Caco-2 (cell line): Measurements from ENCODE around the gene BDKRB1. TPM values are rescaled to one million over a fixed set of nuclear protein-coding genes. Genes with fewer than 3 reads are reported as not detected.

Source experiments
- BruUV-seq: library from RNA; stranded (reverse); fragments of 400-500 nt; replicated peaks from 2 replicates; lab custom pipeline; 2021; lab: Mats Ljungman, UMichigan
- CTCF ChIA-PET: fragments of 300-600 bp; sonication (Branson Sonifier 250); formaldehyde crosslinking; loops from one replicate; lab custom pipeline; 2022; ENCODE audit warnings: antibody characterized with exemption; lab: Charles Lee
- POLR2A ChIA-PET: fragments of 300-600 bp; sonication (Branson Sonifier 250); formaldehyde crosslinking; loops from one replicate; lab custom pipeline; 2022; ENCODE audit warnings: antibody characterized with exemption; lab: Charles Lee
- DNase-seq, 2 experiments: peaks; one replicate each; pipeline versions ENCODE4 v3.0.0 to v3.0.0-alpha.2; 2020 to 2022
- H3K27me3 ChIP-seq: replicated peaks from 2 replicates; pipeline ENCODE4 v1.6.0; 2011; ENCODE audit warnings: low read length; ENCODE audit not compliant: control insufficient read depth, insufficient read depth
- H3K36me3 ChIP-seq: 2 replicates; pipeline ENCODE4 v1.5.1; 2011; ENCODE audit warnings: low read length; ENCODE audit not compliant: control insufficient read depth, insufficient read depth
- H3K4me1 ChIP-seq: fragments of 250-450 bp; sonication (Bioruptor Pico); 2 replicates; pipeline ENCODE4 v1.5.1; 2020; ENCODE audit warnings: mild to moderate bottlenecking
- H3K4me3 ChIP-seq: 2 replicates; pipeline ENCODE4 v1.5.1; 2011; ENCODE audit warnings: low read depth, mild to moderate bottlenecking, control low read depth, low read length
- H3K9me3 ChIP-seq: fragments of 250-450 bp; sonication (Bioruptor Pico); 2 replicates; pipeline ENCODE4 v1.5.1; 2020; ENCODE audit warnings: mild to moderate bottlenecking, moderate library complexity
- H3K27ac Mint-ChIP-seq: one replicate; pipeline ENCODE4 v1.8.0; 2022; ENCODE audit warnings: mixed read lengths; ENCODE audit not compliant: unreplicated experiment
- H3K27me3 Mint-ChIP-seq: one replicate; pipeline ENCODE4 v1.8.0; 2022; ENCODE audit warnings: mixed read lengths; ENCODE audit not compliant: insufficient read depth, unreplicated experiment
- H3K36me3 Mint-ChIP-seq: one replicate; pipeline ENCODE4 v1.8.0; 2022; ENCODE audit warnings: mild to moderate bottlenecking, mixed read lengths; ENCODE audit not compliant: insufficient read depth, unreplicated experiment
- H3K4me1 Mint-ChIP-seq: one replicate; pipeline ENCODE4 v1.8.0; 2022; ENCODE audit warnings: low read depth, mixed read lengths; ENCODE audit not compliant: unreplicated experiment
- H3K4me3 Mint-ChIP-seq: one replicate; pipeline ENCODE4 v1.8.0; 2022; ENCODE audit warnings: mild to moderate bottlenecking, moderate library complexity, mixed read lengths; ENCODE audit not compliant: unreplicated experiment
- H3K9me3 Mint-ChIP-seq: one replicate; pipeline ENCODE4 v1.8.0; 2022; ENCODE audit warnings: mixed read lengths; ENCODE audit not compliant: unreplicated experiment
- intact Hi-C: fragments of 100-400 bp; cut with micrococcal nuclease; formaldehyde crosslinking; loops from one replicate; pipeline ENCODE4 v1.10.0; 2022; ENCODE audit not compliant: unreplicated experiment
- total RNA-seq: library from RNA; stranded (reverse); gene quantifications from 2 replicates; pipeline ENCODE4 v1.2.3, GENCODE V29; 2022
- TF ChIP-seq, protein P1 (sequence below), 2 experiments: fragments of 200-600 bp in 1 of 2; IDR thresholded peaks; 1 replicate in 1 of 2; 2 replicates in 1 of 2; pipeline versions ENCODE4 v1.5.1 to v1.8.0; 2011 to 2022; ENCODE audit warnings: antibody characterized with exemption in 1 of 2, control low read depth in 1 of 2, inconsistent platforms in 1 of 2, low read depth in 1 of 2, low read length in 1 of 2, mild to moderate bottlenecking in 1 of 2, moderate library complexity in 1 of 2; ENCODE audit not compliant: insufficient read depth in 1 of 2, severe bottlenecking in 1 of 2, unreplicated experiment in 1 of 2

Gene BDKRB1
- total RNA-seq, 1 experiment from 2014 or later, result 0.18 TPM

GRCh38 chr14:96265383-96266095 is 9.5 kb downstream of the BDKRB1 start:
- Histone ChIP-seq H3K27me3 (no peaks in the 10 kb centered on the region), H3K4me3 (no peak overlapping the region), H3K36me3 (no peaks in the 10 kb centered on the region), H3K9me3 (no peaks in the 10 kb centered on the region), H3K4me1 (0 out of 2 replicates have a peak, but pooled peaks cover 11% of the 10 kb centered on the region)
- no peaks in the 10 kb centered on the region for H3K9me3 Mint-ChIP-seq
- no peaks in the 10 kb centered on the region for H3K36me3 Mint-ChIP-seq
- H3K4me3 Mint-ChIP-seq, result no peak overlapping the region
- TF ChIP-seq, protein P1, sequence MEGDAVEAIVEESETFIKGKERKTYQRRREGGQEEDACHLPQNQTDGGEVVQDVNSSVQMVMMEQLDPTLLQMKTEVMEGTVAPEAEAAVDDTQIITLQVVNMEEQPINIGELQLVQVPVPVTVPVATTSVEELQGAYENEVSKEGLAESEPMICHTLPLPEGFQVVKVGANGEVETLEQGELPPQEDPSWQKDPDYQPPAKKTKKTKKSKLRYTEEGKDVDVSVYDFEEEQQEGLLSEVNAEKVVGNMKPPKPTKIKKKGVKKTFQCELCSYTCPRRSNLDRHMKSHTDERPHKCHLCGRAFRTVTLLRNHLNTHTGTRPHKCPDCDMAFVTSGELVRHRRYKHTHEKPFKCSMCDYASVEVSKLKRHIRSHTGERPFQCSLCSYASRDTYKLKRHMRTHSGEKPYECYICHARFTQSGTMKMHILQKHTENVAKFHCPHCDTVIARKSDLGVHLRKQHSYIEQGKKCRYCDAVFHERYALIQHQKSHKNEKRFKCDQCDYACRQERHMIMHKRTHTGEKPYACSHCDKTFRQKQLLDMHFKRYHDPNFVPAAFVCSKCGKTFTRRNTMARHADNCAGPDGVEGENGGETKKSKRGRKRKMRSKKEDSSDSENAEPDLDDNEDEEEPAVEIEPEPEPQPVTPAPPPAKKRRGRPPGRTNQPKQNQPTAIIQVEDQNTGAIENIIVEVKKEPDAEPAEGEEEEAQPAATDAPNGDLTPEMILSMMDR (IDR thresholded peaks at IDR 0.05; ENCODE audit: insufficient read depth in 1 of 2, low read depth in 1 of 2, low read length in 1 of 2, severe bottlenecking in 1 of 2, unreplicated experiment in 1 of 2), result no peak
- CTCF ChIA-PET, result interaction anchor here (0.7 kb wide), 1 partner anchor 165 kb away, joined by 6 read pairs; no protein-coding TSS in a partner anchor
- peaks cover 16% of the 10 kb centered on the region for H3K4me1 Mint-ChIP-seq
- DNase-seq, result no peak
- intact Hi-C loops, result loop anchor here (1.0 to 5.0 kb wide), 2 partner anchors 38 to 165 kb away; no protein-coding TSS in a partner anchor
- H3K27me3 Mint-ChIP-seq, result no peaks in the 10 kb centered on the region
- no TSS peak for BruUV-seq
- H3K27ac Mint-ChIP-seq, result no peak overlapping the region
- POLR2A ChIA-PET, result no interaction called here

DNA sequence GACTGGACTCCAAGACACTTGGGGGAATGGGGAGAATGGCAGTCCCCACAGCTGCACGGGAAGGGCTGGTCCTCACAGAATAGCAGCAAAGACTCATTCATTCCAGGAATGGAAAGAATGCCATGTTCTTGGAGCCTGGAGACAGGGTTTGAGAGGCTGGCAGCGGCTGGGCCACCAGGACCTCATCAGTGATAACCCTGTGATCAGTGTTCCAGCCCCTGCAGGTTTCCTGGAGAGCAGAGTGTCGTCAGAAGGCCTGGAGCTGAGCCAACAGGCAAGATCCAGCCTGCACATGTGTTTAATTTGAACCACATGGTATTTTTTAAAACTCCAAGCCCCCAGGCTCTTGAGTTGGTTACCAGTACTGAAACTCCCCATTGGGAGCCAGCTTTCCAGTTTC is 11.3 kb downstream of the BDKRB1 start:
- no TSS peak for BruUV-seq
- ChIA-PET POLR2A (no interaction called here), CTCF (no interaction called here)
- H3K4me3 Mint-ChIP-seq, result no peak overlapping the region
- Histone ChIP-seq H3K4me3 (no peak overlapping the region), H3K4me1 (0 out of 2 replicates have a peak, but pooled peaks cover 11% of the 10 kb centered on the region), H3K27me3 (no peaks in the 10 kb centered on the region), H3K9me3 (no peaks in the 10 kb centered on the region), H3K36me3 (no peaks in the 10 kb centered on the region)
- no peak overlapping the region for H3K27ac Mint-ChIP-seq
- H3K27me3 Mint-ChIP-seq, result no peaks in the 10 kb centered on the region
- no peaks in the 10 kb centered on the region for H3K9me3 Mint-ChIP-seq
- DNase-seq, result no peak
- intact Hi-C loops, result loop anchor here (5.0 kb wide), 1 partner anchor 40 kb away; no protein-coding TSS in a partner anchor
- peaks cover 10% of the 10 kb centered on the region for H3K4me1 Mint-ChIP-seq
- TF ChIP-seq, protein P1 (IDR thresholded peaks at IDR 0.05; ENCODE audit: insufficient read depth in 1 of 2, low read depth in 1 of 2, low read length in 1 of 2, severe bottlenecking in 1 of 2, unreplicated experiment in 1 of 2), result no peak
- H3K36me3 Mint-ChIP-seq, result no peaks in the 10 kb centered on the region

DNA sequence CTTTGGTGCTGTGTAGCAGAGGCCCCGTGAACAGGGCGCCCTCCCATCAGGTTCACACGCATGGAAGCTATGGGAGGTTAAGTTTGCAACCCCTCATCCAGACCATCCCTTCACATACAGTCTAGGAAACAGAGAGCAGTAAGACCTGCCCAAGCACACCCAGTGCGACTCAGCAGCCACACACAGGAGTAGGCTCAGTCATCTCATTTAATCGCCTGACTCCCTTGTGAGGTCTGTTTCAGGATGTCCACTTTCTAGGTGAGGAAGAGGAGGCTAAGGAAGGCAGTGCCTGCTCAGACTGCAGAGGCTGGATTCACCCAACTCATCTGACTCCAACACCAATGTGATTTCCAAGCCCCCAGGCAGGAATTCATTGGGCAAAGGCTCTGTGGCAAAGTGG is 11.9 kb downstream of the BDKRB1 start:
- ChIA-PET POLR2A (no interaction called here), CTCF (no interaction called here)
- intact Hi-C loops, result loop anchor here (5.0 kb wide), 1 partner anchor 41 kb away; no protein-coding TSS in a partner anchor
- H3K4me1 ChIP-seq, result 0 out of 2 replicates have a peak, but pooled peaks cover 11% of the 10 kb centered on the region
- no peak overlapping the region for H3K27ac Mint-ChIP-seq
- no peaks in the 10 kb centered on the region for H3K27me3 Mint-ChIP-seq
- TF ChIP-seq, protein P1 (IDR thresholded peaks at IDR 0.05; ENCODE audit: insufficient read depth in 1 of 2, low read depth in 1 of 2, low read length in 1 of 2, severe bottlenecking in 1 of 2, unreplicated experiment in 1 of 2), result no peak
- no peaks in the 10 kb centered on the region for H3K36me3 Mint-ChIP-seq
- H3K4me1 Mint-ChIP-seq, result peaks cover 10% of the 10 kb centered on the region
- H3K9me3 ChIP-seq, result 0 out of 2 replicates have a peak, but pooled peaks cover 2% of the 10 kb centered on the region
- no peak overlapping the region for H3K4me3 Mint-ChIP-seq
- H3K4me3 ChIP-seq, result no peak overlapping the region
- no peaks in the 10 kb centered on the region for H3K36me3 ChIP-seq
- DNase-seq, result no peak
- BruUV-seq, result no TSS peak
- H3K9me3 Mint-ChIP-seq, result no peaks in the 10 kb centered on the region
- H3K27me3 ChIP-seq, result no peaks in the 10 kb centered on the region
